Measurements from ENCODE around the gene FYB1.

DNA sequence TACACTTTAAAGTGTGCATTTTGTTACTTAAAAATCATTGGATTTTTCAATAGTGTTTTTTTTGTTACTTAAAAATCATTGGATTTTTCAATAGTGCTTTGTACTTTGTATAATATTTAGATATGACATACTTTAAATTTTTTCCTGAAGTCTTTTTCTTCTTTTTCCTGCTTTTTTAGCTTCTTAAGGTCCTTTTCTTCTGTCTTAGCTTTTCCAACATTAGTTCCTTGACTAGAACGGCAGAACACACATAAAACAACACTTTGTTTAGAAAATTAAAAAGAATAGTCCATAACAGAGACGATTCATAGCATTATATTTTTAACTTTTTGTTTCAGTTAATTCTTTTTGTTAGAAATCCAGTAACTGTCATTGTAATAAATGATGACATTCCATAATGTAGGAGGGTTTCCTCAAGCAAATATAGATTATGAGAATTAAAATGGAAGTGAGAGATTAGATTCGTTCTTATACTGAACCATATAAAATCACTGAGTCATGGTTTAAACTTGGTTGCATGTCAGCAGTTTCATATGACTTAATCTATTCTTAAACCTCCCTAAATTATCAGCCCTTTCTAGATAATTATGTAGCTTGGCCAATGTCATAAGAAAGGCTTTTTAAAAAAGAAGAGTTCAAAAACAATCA is 99.8 kb downstream of the FYB1 start:
- TF ChIP-seq, protein P1, sequence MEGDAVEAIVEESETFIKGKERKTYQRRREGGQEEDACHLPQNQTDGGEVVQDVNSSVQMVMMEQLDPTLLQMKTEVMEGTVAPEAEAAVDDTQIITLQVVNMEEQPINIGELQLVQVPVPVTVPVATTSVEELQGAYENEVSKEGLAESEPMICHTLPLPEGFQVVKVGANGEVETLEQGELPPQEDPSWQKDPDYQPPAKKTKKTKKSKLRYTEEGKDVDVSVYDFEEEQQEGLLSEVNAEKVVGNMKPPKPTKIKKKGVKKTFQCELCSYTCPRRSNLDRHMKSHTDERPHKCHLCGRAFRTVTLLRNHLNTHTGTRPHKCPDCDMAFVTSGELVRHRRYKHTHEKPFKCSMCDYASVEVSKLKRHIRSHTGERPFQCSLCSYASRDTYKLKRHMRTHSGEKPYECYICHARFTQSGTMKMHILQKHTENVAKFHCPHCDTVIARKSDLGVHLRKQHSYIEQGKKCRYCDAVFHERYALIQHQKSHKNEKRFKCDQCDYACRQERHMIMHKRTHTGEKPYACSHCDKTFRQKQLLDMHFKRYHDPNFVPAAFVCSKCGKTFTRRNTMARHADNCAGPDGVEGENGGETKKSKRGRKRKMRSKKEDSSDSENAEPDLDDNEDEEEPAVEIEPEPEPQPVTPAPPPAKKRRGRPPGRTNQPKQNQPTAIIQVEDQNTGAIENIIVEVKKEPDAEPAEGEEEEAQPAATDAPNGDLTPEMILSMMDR (IDR thresholded peaks at IDR 0.05; ENCODE audit: insufficient read depth, low read depth, low read length): no peak
- no peak for TF ChIP-seq EZH2 (IDR thresholded peaks at IDR 0.05; ENCODE audit: insufficient read depth, low read length)
